Memory B cell (primary cell): ENCODE data around the gene KIF20B.

Source experiments
- ATAC-seq: fragments of 150-1000 bp; cut with Tn5 transposase; 2 replicates; pipeline ENCODE4 v1.10.0; 2021; ENCODE audit warnings: low read depth, mild to moderate bottlenecking, moderate library complexity
- DNase-seq, 2 donors: peaks; one replicate each; pipeline ENCODE4 v3.0.0; 2022; ENCODE audit warnings: low spot score in 2 of 2
- H3K27ac Mint-ChIP-seq: one replicate; pipeline ENCODE4 v1.8.0; 2022; ENCODE audit warnings: mild to moderate bottlenecking, moderate library complexity, mixed read lengths
- H3K27me3 Mint-ChIP-seq: one replicate; pipeline ENCODE4 v1.8.0; 2022; ENCODE audit warnings: mixed read lengths
- H3K36me3 Mint-ChIP-seq: one replicate; pipeline ENCODE4 v1.8.0; 2022; ENCODE audit warnings: mild to moderate bottlenecking, mixed read lengths
- H3K4me1 Mint-ChIP-seq: one replicate; pipeline ENCODE4 v1.8.0; 2022; ENCODE audit warnings: mixed read lengths
- H3K4me3 Mint-ChIP-seq: one replicate; pipeline ENCODE4 v1.8.0; 2022; ENCODE audit warnings: mild to moderate bottlenecking, moderate library complexity, mixed read lengths
- H3K9me3 Mint-ChIP-seq: one replicate; pipeline ENCODE4 v1.8.0; 2022; ENCODE audit warnings: mixed read lengths

The KIF20B gene

DNA sequence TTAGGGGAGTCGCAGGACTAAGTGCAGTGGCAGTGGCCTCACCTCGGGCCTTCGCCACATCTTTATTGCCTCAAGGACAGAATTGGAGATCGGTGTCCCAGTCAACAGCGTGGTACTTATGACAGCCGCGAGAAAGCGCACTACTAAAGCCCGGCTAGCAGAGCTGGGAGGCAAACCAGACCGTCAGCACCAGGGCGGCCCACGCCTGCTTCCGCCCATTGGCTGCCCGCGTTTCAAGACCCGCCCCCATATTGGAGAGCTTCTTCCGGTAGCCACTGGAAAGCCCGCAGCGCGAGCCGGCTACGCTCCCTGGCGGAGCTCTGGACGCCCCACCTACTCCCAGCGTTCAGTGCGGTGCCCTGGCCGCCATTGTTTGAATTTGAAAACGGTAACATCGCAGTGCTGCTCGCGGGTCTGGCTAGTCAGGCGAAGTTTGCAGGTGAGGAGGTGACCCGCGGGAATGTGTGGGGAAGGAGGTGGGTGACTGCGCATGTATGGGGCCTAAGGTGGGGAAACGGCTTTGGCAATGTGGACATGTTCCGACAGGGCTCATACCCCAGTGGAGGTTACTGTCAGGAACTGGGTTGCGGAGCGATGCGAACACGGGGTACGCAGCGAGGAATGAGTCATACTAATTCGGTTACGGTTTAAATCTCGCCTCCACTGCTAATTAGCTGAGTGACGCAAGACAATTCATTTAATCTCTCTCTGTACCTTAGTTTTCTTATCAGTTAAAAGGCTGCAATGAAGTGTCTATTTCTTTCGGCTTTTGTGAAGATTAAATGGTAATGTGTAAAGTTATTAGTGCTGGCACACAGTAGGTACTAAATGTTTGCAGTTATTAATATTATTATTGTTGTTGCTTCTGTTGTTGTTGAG is at the start of gene KIF20B:
KIF20B (plus strand) TSS at position 349 of the 879 bp plus-strand sequence. CDS start 3,705 bp downstream, outside the sequence.
- Mint-ChIP-seq H3K36me3 (peaks cover 4% of the 10 kb centered on the region), H3K27ac (peak within 1 kb of the TSS; percentile 98), H3K4me3 (peak within 1 kb of the TSS; percentile 98), H3K4me1 (peaks cover 13% of the 10 kb centered on the region), H3K27me3 (no peaks in the 10 kb centered on the region), H3K9me3 (no peaks in the 10 kb centered on the region)
- ATAC-seq (peak; percentile 94), DNase-seq (peak; percentile 85 to 95)

DNA sequence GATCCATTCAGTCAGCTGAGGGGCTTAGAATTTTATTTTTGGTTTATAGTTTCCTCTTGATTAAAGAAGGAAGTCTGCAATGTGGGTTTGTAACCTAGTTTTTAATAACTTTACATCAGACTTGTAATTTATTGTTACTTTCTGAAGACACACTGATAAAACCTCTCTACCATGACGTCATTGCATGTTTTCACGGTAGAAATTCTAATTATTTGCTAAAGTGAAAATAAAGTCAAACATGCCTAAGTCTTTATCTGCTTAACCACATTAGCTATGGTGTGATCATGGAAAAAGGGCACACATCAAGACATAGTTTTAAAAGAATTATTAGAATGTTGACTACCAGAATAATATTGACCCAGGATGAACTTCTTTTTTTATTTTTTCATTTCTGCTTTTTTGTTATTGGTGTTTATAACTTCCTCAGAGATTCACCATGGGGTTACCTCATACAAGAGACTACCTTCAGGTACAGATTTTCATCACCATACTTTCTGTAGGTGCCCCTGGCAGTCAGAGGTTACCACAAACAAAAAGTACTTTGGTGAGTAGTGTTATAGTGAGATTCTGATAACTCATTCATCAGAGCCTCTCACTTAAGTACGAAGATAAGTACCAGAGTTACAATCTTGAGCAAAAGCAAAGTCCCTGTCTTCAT is 49.3 kb upstream of the KIF20B start:
- Mint-ChIP-seq H3K27ac (peak overlapping the region; percentile 74), H3K36me3 (peaks cover 11% of the 10 kb centered on the region), H3K4me3 (peak overlapping the region; percentile 1), H3K4me1 (peaks cover 20% of the 10 kb centered on the region), H3K27me3 (no peaks in the 10 kb centered on the region), H3K9me3 (peaks cover 10% of the 10 kb centered on the region)
- DNase-seq (no peak), ATAC-seq (peak; percentile 86)

DNA sequence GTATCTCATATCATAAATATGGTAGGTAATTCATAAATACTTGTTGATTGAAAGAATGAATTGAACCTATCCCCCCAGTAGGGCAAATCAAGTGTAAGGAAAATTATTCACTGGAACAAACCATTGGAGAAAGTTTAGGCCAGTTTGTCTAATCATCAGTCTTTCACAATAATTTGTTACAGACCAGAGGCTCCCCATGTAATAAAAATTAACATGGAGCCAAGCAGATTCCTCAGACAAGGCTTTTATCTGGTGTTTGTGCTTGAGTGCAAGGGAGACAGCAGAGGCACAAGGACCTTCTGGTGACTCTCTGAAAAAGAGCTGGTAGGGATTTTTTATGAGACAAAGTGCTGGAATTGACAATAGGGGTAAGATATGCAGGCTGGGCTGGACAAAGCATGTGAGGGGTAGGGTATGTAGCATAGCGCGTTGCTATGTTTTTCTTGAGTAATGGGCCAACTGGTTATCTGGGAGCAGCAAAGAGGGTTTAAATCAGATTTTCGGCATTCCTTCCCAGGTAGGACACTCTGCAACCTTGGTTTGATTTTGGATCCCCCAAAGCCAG is 48.5 kb upstream of the KIF20B start:
- no peak for ATAC-seq
- H3K27ac Mint-ChIP-seq: peak overlapping the region; percentile 74
- H3K4me3 Mint-ChIP-seq: no peak overlapping the region
- peaks cover 13% of the 10 kb centered on the region for H3K9me3 Mint-ChIP-seq
- no peak for DNase-seq
- peaks cover 11% of the 10 kb centered on the region for H3K36me3 Mint-ChIP-seq
- no peaks in the 10 kb centered on the region for H3K27me3 Mint-ChIP-seq
- peaks cover 20% of the 10 kb centered on the region for H3K4me1 Mint-ChIP-seq

- H3K9me3 Mint-ChIP-seq: peaks cover 13% of the 10 kb centered on the region
- H3K4me1 Mint-ChIP-seq: peaks cover 20% of the 10 kb centered on the region
- no peak overlapping the region for H3K27ac Mint-ChIP-seq
- no peak overlapping the region for H3K4me3 Mint-ChIP-seq
- no peak for DNase-seq
- peaks cover 11% of the 10 kb centered on the region for H3K36me3 Mint-ChIP-seq
- H3K27me3 Mint-ChIP-seq: no peaks in the 10 kb centered on the region
- ATAC-seq: no peak
Observed at GRCh38 chr10:89653410-89653869, 48.0 kb upstream of the KIF20B start.

- ATAC-seq (peak; percentile 61), DNase-seq (peak in 1 of 2 donors; percentile 16)
- H3K4me1 Mint-ChIP-seq: peaks cover 20% of the 10 kb centered on the region
- H3K4me3 Mint-ChIP-seq: peak overlapping the region; percentile 22
- H3K9me3 Mint-ChIP-seq: peaks cover 13% of the 10 kb centered on the region
- peaks cover 11% of the 10 kb centered on the region for H3K36me3 Mint-ChIP-seq
- H3K27me3 Mint-ChIP-seq: no peaks in the 10 kb centered on the region
- H3K27ac Mint-ChIP-seq: peak overlapping the region; percentile 1
Observed at GRCh38 chr10:89655722-89656121, 45.7 kb upstream of the KIF20B start.

- Mint-ChIP-seq H3K36me3 (peaks cover 11% of the 10 kb centered on the region), H3K4me3 (no peak overlapping the region), H3K27me3 (no peaks in the 10 kb centered on the region), H3K4me1 (peaks cover 18% of the 10 kb centered on the region), H3K27ac (no peak overlapping the region), H3K9me3 (peaks cover 13% of the 10 kb centered on the region)
- DNase-seq: no peak
- no peak for ATAC-seq
Observed at GRCh38 chr10:89657302-89657701, 44.1 kb upstream of the KIF20B start.

- peaks cover 12% of the 10 kb centered on the region for H3K9me3 Mint-ChIP-seq
- H3K4me3 Mint-ChIP-seq: no peak overlapping the region
- H3K27me3 Mint-ChIP-seq: no peaks in the 10 kb centered on the region
- DNase-seq (no peak), ATAC-seq (no peak)
- peaks cover 11% of the 10 kb centered on the region for H3K36me3 Mint-ChIP-seq
- H3K27ac Mint-ChIP-seq: no peak overlapping the region
- peaks cover 5% of the 10 kb centered on the region for H3K4me1 Mint-ChIP-seq
Observed at GRCh38 chr10:89659143-89660131, 42.0 kb upstream of the KIF20B start.

- H3K4me3 Mint-ChIP-seq: no peak overlapping the region
- no peaks in the 10 kb centered on the region for H3K27me3 Mint-ChIP-seq
- H3K9me3 Mint-ChIP-seq: no peaks in the 10 kb centered on the region
- DNase-seq: no peak
- no peaks in the 10 kb centered on the region for H3K36me3 Mint-ChIP-seq
- ATAC-seq: no peak
- peak overlapping the region; percentile 5 for H3K27ac Mint-ChIP-seq
- H3K4me1 Mint-ChIP-seq: no peaks in the 10 kb centered on the region
Observed at GRCh38 chr10:89662596-89662995, 38.8 kb upstream of the KIF20B start.

DNA sequence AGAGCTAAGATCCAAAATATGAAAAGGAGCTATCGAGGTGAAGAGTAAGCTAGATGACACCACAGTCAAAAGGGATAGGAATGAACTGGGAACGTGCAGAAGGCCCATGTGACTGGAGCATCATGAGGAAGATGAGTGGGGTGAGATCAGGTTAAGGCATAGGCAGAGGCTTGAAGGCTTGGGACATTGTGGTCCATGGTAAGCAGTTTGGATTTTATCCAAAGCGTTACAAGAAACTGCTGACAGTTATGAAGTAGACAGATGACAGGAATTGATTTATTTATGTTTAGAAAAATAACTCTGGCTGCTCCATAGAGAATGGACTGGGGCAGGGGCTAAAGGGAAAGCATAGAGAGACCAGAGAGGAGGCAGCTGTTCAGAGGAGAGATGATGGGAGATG is 38.2 kb upstream of the KIF20B start:
- no peaks in the 10 kb centered on the region for H3K27me3 Mint-ChIP-seq
- no peak overlapping the region for H3K4me3 Mint-ChIP-seq
- H3K36me3 Mint-ChIP-seq: no peaks in the 10 kb centered on the region
- H3K4me1 Mint-ChIP-seq: no peaks in the 10 kb centered on the region
- H3K9me3 Mint-ChIP-seq: no peaks in the 10 kb centered on the region
- no peak for ATAC-seq
- H3K27ac Mint-ChIP-seq: peak overlapping the region; percentile 5
- no peak for DNase-seq

DNA sequence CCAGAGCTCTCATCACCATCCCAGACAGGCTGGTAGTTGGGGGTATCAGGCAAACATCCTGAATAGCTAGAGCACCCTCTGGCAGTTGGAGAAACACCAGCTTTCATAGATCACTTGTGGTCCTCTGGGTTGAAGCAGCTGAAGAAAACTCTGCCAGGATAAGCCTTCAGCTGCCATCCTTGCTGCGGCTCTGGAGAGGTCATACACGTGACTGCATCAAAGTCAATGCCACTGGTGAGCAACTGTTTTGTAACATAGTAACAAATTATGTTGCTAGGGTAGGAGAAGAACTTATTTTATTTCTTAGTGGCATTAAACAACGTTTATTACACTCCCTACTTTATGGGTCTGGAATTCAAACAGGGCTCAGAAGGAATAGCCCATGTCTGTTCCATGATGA is 37.2 kb upstream of the KIF20B start:
- Mint-ChIP-seq H3K4me1 (no peaks in the 10 kb centered on the region), H3K36me3 (no peaks in the 10 kb centered on the region), H3K27ac (no peak overlapping the region), H3K4me3 (no peak overlapping the region), H3K27me3 (no peaks in the 10 kb centered on the region), H3K9me3 (no peaks in the 10 kb centered on the region)
- ATAC-seq (no peak), DNase-seq (no peak)

DNA sequence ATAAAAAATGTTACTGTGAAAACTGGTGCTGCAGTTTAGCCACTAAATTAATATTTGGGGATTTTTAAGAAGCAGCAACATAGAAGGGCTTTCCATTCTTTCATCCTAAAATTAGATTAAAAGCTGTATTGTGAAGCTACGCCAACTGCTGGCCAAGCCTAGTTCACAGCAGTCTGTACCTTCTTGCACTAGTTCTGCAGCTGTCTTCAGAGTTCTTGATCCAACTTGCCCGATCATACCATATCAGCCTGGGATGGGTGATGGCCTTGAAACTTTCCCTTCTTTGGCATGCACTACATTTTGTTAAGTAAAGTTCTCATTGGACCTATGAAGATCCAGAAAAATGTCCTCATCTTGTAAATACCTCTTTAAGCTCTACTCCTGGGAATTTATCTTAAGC is 36.1 kb upstream of the KIF20B start:
- Mint-ChIP-seq H3K9me3 (no peaks in the 10 kb centered on the region), H3K36me3 (no peaks in the 10 kb centered on the region), H3K27ac (no peak overlapping the region), H3K4me1 (no peaks in the 10 kb centered on the region), H3K27me3 (no peaks in the 10 kb centered on the region), H3K4me3 (no peak overlapping the region)
- no peak for DNase-seq
- ATAC-seq: no peak

GRCh38 chr10:89666138-89666537 is 35.3 kb upstream of the KIF20B start:
- H3K27me3 Mint-ChIP-seq: no peaks in the 10 kb centered on the region
- ATAC-seq (no peak), DNase-seq (no peak)
- no peak overlapping the region for H3K27ac Mint-ChIP-seq
- no peaks in the 10 kb centered on the region for H3K36me3 Mint-ChIP-seq
- no peak overlapping the region for H3K4me3 Mint-ChIP-seq
- H3K9me3 Mint-ChIP-seq: no peaks in the 10 kb centered on the region
- H3K4me1 Mint-ChIP-seq: no peaks in the 10 kb centered on the region

GRCh38 chr10:89668386-89669071 is 32.9 kb upstream of the KIF20B start:
- H3K4me3 Mint-ChIP-seq: no peak overlapping the region
- no peaks in the 10 kb centered on the region for H3K36me3 Mint-ChIP-seq
- no peaks in the 10 kb centered on the region for H3K27me3 Mint-ChIP-seq
- no peaks in the 10 kb centered on the region for H3K4me1 Mint-ChIP-seq
- DNase-seq (no peak), ATAC-seq (no peak)
- no peaks in the 10 kb centered on the region for H3K9me3 Mint-ChIP-seq
- no peak overlapping the region for H3K27ac Mint-ChIP-seq
